ENCODE results near the gene OXSR1.

The OXSR1 gene

GRCh38 chr3:38203690-38204089, 38.4 kb downstream of the OXSR1 start:
- TF ChIP-seq, protein P1, sequence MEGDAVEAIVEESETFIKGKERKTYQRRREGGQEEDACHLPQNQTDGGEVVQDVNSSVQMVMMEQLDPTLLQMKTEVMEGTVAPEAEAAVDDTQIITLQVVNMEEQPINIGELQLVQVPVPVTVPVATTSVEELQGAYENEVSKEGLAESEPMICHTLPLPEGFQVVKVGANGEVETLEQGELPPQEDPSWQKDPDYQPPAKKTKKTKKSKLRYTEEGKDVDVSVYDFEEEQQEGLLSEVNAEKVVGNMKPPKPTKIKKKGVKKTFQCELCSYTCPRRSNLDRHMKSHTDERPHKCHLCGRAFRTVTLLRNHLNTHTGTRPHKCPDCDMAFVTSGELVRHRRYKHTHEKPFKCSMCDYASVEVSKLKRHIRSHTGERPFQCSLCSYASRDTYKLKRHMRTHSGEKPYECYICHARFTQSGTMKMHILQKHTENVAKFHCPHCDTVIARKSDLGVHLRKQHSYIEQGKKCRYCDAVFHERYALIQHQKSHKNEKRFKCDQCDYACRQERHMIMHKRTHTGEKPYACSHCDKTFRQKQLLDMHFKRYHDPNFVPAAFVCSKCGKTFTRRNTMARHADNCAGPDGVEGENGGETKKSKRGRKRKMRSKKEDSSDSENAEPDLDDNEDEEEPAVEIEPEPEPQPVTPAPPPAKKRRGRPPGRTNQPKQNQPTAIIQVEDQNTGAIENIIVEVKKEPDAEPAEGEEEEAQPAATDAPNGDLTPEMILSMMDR (IDR thresholded peaks at IDR 0.05; ENCODE audit: low read length, missing control alignments) = no peak
- no peak overlapping the region for H3K4me3 ChIP-seq (replicated peaks; ENCODE audit: low read depth, low read length)
- DNase-seq (ENCODE audit: low read depth) = no peak

DNA sequence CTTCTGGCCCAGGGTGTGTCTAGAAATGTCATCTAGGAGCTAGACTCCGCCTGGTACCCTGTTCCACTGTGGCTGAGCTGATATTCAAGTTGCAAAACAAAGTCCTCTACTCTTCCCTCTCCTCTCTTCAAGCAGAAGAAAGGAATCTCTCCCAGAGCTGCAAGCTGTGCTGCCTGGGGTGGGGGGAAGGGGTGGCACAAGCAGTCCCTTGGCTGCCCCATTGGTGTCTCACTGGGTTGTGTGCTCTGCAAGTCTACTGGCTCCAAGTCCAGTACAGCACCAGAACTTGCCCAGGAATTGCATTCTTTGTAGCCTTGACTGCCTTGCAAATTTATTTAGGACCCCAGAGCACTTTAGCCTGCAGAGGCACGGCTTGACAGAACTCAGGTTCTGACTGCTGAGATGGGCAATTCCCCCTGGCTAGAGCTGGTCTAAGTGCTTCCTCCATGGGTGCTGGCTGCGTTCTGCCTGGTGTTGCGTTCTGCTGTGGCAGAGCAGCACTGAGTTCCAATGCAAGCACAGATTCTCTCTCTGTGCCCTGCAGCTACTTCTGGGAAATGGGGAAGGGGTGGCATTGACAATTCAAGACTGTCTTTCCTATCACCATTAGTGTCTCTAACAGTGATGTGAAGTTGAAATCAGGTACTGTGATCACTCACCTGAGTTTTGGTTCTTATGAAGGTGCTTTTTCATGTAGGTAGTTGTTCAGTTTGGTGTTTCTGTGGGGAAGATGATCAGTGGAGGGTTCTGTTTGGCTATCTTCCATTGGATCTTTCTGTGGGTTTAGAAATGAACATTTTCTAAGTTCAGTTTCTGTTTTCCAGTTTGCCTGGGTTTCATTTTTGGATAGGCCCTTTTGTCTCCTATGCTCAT, 39.5 kb downstream of the OXSR1 start:
- H3K4me3 ChIP-seq (replicated peaks; ENCODE audit: low read depth, low read length) = no peak overlapping the region
- DNase-seq (ENCODE audit: low read depth) = no peak

GRCh38 chr3:38205472-38205805, 40.1 kb downstream of the OXSR1 start:
- DNase-seq (ENCODE audit: low read depth) = no peak
- TF ChIP-seq, protein P1 (IDR thresholded peaks at IDR 0.05; ENCODE audit: low read length, missing control alignments) = no peak
- H3K4me3 ChIP-seq (replicated peaks; ENCODE audit: low read depth, low read length) = no peak overlapping the region

More for the DNA sequence above, 39.5 kb downstream of the OXSR1 start:
- TF ChIP-seq, protein P1 (IDR thresholded peaks at IDR 0.05; ENCODE audit: low read length, missing control alignments) = no peak

DNA sequence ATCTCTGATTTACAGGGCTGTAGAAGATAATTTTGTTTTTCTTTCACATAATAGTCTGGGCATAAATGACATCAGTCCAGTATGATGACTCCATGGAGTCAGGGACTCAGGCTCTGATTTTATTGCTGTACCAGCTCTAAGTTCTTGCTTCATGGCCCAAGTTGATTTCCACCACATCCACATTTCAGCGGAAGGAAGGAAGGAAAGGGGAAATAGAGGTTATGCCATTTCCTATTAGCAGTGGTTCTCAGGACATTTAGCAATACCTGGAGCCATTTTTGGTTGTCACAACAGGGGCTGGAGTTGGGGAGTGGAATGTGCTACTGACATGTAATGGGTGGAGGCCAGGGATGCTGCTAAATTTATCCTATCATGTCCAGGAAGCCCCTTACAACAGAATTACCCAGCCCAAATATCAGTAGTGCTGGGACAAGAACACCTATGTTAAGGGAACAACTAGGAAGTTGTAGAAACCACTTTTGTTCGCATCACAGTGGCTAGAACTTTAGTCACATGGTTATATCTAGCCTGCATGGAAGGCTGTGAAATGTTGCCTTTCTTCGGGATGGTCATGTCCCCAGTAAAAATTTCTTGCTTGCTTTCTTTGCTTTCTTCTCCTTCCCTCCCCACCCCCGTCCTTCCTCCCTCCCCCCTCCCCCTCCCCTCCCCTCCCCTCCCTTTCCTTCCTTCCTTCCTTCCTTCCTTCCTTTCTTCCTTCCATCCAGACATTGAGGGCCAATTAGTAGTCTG, 42.1 kb downstream of the OXSR1 start:
- H3K4me3 ChIP-seq (replicated peaks; ENCODE audit: low read depth, low read length) = no peak overlapping the region
- DNase-seq (ENCODE audit: low read depth) = no peak
- TF ChIP-seq, protein P1 (IDR thresholded peaks at IDR 0.05; ENCODE audit: low read length, missing control alignments) = no peak

DNA sequence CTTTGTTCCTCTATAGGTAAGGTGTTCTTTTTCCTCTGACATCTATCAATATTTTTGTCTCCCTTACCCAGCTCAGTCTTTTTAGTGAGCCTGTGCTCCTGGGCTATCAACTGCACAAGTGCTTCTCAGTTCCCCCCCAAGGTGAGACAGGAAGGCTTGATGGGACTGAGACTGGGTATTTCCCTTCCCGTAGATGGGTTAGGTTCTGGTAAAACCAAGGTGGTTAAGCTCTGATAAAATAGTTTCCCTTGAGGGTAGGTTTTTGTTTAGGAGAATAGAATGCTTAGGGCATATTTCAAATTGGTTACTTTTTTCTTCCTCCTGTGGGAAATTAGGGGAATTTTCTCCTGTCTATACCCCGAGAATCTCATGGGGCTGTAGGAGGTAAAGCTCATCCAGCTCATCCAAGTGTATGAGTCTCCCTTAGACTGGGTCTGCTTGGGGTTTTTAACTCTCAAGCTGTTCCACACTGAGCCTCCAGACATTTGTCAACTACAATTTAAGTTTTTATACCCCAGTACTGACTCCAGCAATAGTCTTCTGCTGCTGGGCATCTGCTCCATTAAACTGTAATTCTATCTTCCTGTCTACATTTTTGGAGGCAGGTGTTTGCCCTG, 44.9 kb downstream of the OXSR1 start:
- no peak overlapping the region for H3K4me3 ChIP-seq (replicated peaks; ENCODE audit: low read depth, low read length)
- no peak for DNase-seq (ENCODE audit: low read depth)
- TF ChIP-seq, protein P1 (IDR thresholded peaks at IDR 0.05; ENCODE audit: low read length, missing control alignments) = no peak

DNA sequence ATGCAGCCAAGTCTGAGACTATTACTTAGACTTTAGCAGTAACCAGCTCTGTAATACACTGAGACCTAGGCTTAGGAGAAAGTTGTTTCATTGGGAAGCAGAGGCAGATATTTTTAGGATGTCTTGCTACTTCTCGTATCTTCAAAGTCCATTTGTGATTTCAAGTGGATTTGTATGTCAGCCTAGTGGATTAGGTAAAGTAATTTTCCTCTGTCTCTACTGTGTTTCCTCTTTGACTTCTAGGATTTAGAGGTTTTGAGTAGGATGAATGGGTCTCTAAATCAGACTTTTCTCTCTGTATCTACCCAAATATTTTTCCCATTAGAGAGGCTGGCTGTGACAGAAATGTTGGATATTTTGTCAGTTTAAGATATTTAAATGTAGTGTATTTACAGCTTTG, 46.8 kb downstream of the OXSR1 start:
- H3K4me3 ChIP-seq (replicated peaks; ENCODE audit: low read depth, low read length) = no peak overlapping the region
- no peak for DNase-seq (ENCODE audit: low read depth)
- TF ChIP-seq, protein P1 (IDR thresholded peaks at IDR 0.05; ENCODE audit: low read length, missing control alignments) = no peak
